OCI-LY7 (cell line): ENCODE data around the gene KRT6A.

Experiments used
- CTCF ChIP-seq: fragments of 200-600 bp; sonication (generic); conservative IDR thresholded peaks from 2 replicates; pipeline ENCODE4 v1.5.1; 2014; ENCODE audit warnings: mild to moderate bottlenecking, antibody characterized with exemption, low read length, moderate library complexity, mixed read lengths
- EZH2phosphoT487 ChIP-seq: fragments of 200-600 bp; sonication (generic); IDR thresholded peaks from 2 replicates; pipeline ENCODE4 v1.6.1; 2018; ENCODE audit warnings: low read depth, borderline replicate concordance, mild to moderate bottlenecking, mixed run types, antibody characterized with exemption, low read length, moderate library complexity, mixed read lengths

GRCh38 chr12:52515319-52515646 lies 22.2 kb upstream of the KRT6A start:
- TF ChIP-seq CTCF (no peak), EZH2phosphoT487 (no peak)
